GM12891 (cell line): ENCODE results near the gene KLK3.

Experiments
- POLR2A ChIP-seq: IDR thresholded peaks from 2 replicates; pipeline ENCODE4 v1.6.1; 2011; ENCODE audit warnings: low read depth, low read length, control low read depth
- POLR2AphosphoS5 ChIP-seq: IDR thresholded peaks from 2 replicates; pipeline ENCODE4 v1.6.1; 2011; ENCODE audit warnings: low read depth, low read length, control low read depth
- SPI1 ChIP-seq: IDR thresholded peaks from 2 replicates; pipeline ENCODE4 v1.6.1; 2011; ENCODE audit warnings: low read depth, low read length, control low read depth
- TAF1 ChIP-seq: IDR thresholded peaks from 2 replicates; pipeline ENCODE4 v1.6.1; 2011; ENCODE audit warnings: low read depth, low read length, control low read depth

GRCh38 chr19:50850738-50851137 lies 4.0 kb upstream of the KLK3 start:
- TF ChIP-seq POLR2AphosphoS5: no peak
- TF ChIP-seq SPI1: no peak
- no peak for TF ChIP-seq POLR2A
- TF ChIP-seq TAF1: no peak
